Non-pigmented ciliary epithelial cell (primary cell): ENCODE data around the gene RPH3AL.

Experiments used
- DNase-seq: peaks from one replicate; pipeline ENCODE4 v3.0.0-alpha.2; 2010; ENCODE audit warnings: low read depth

RPH3AL gene

GRCh38 chr17:300881-301280 lies 51.7 kb downstream of the RPH3AL start:
- DNase-seq = no peak

GRCh38 chr17:299546-299945 lies 53.1 kb downstream of the RPH3AL start:
- DNase-seq = no peak

GRCh38 chr17:298791-299450 lies 53.7 kb downstream of the RPH3AL start:
- DNase-seq = no peak

DNA sequence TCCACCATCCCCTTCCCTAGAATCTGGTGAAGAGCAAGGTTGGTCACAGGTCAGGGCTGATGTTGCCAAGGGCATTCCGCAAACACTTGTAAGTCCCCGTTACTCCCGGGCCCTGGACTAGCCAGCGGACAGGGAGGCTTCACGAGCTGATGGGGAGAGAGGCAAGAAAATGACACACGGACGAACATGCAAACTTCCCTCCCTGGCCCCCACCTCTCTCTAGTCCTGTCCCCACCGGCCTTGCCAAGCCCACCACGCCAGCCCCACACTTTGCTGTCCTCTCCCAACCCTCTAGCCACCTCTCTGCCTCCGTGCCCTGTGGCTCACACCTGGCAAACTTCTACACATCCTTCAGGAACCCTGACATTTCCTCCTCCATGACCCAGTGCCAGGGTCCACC lies 54.8 kb downstream of the RPH3AL start:
- no peak for DNase-seq

DNA sequence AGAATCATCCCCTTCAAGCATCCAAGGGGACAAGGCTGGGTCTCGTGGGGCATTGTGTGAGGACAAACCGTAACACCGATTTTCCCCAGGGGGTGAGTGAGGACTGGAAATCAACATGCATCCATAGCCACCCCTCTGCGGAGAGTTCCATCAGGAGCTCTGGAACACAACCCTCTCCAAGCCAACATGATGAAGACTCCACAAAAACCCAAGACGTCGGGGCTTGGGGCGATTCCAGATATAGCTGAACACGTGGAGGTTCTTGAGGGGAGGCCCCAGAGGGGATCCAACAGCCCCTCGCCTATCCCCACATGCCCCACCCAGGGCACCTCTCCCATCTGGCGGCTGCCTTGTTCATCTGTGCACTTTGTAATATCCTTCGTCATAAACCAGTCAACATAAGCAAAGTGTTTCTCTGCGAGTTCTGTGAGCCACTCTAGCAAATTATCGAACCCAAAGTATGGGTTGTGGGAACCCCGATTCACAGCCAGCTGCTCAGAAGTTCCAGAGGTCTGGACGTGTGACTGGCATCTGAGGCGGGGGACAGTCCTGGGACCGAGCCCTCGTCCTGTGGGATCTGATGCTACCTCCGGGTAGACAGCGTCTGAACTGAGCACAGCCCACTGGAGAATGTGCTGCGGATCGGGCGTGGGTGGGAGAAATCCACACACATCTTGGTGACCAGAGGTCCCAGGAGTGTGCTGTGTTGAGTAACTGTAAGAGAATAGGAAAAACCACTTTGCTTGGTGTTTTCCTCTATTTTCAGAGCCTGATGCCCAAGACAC lies 55.5 kb downstream of the RPH3AL start:
- no peak for DNase-seq

GRCh38 chr17:296379-296778 lies 56.2 kb downstream of the RPH3AL start:
- no peak for DNase-seq

- DNase-seq = no peak
Observed at GRCh38 chr17:292531-293382, 59.9 kb downstream of the RPH3AL start.

GRCh38 chr17:292016-292415 lies 60.6 kb downstream of the RPH3AL start:
- no peak for DNase-seq

DNA sequence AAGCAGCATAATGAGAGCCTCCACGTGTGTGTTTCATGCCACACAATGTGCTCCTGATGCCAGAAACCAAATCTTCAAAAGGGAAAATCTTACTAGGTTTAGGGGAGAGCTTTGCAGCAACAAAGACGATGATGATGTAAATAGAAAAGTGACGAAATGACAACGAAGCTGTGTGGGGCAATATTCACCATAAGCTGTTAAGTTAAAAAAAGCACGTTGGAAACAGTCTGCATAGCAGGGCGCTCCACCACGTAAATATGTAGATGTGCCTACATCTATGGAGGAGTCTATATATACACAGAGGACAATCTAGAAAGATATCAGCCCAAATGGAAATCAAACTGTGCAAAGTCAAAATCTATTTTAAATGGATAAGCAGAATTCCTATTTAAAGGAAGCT lies 61.0 kb downstream of the RPH3AL start:
- DNase-seq = no peak

DNA sequence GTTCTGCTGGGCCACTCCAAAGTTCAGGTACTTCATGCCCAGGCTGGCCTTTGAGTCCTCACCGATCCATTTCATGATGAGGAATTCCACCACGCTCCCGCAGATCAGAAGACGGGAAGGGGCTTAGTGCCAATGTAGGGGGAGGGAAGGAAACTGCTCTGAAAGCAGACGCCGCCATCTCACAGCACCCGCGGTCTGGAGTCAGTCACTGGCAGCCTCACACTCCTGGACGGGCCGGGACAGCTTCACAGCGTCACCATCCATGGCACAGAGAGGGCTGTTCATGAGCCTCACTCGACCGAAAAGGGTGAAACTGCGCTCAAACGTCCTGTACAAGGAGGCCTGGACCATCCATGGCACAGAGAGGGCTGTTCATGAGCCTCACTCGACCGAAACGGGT lies 62.0 kb downstream of the RPH3AL start:
- DNase-seq = no peak

- DNase-seq = no peak
Observed at GRCh38 chr17:290121-290521, 62.5 kb downstream of the RPH3AL start.

DNA sequence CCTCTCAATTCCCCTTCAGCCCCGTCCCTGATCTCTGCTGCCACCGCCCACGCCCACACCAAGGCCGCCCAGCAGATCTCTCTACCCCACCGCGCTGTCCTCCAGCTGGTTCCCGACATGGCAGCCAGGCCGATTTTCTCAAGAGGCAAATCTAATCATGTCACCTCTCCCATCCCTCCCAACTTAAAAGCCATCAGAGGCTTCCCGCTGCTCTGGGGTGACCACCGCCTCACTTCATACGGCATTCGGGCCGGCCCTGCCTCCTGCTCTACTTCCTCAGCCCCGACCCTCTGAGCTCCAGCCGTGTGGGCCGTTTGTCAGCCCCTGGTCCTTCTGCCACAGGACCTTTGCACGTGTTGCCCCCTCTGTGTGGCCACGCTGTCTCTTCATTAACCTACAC lies 63.2 kb downstream of the RPH3AL start:
- no peak for DNase-seq

DNA sequence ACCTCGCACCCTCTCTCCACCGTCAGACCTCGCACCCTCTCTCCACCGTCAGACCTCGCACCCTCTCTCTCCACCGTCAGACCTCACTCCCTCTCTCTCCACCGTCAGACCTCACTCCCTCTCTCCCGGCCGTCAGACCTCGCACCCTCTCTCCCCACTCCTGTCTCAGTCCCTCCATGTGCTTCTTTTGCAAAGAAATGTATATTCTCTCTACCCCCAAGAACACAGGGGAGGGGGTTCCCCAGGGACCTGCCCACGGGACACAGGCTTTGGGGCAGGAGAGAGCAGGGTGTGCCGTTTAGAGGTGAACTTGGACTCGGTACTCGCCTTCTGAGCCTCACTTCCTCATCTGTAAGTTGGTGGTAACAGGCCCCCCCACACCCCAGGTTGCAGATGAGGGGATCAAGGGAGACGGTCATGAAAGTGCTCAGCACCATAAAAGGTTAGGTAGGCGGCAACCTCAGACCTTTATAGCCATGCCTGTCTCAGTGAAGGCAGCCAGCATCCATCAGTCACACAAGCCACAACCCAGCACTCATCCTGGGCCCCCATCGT lies 63.7 kb downstream of the RPH3AL start:
- no peak for DNase-seq

GRCh38 chr17:286571-286970 lies 66.0 kb downstream of the RPH3AL start:
- DNase-seq = no peak

- no peak for DNase-seq
Observed at GRCh38 chr17:285751-286422, 66.7 kb downstream of the RPH3AL start.

- no peak for DNase-seq
Observed at GRCh38 chr17:284676-285355, 67.8 kb downstream of the RPH3AL start.

DNA sequence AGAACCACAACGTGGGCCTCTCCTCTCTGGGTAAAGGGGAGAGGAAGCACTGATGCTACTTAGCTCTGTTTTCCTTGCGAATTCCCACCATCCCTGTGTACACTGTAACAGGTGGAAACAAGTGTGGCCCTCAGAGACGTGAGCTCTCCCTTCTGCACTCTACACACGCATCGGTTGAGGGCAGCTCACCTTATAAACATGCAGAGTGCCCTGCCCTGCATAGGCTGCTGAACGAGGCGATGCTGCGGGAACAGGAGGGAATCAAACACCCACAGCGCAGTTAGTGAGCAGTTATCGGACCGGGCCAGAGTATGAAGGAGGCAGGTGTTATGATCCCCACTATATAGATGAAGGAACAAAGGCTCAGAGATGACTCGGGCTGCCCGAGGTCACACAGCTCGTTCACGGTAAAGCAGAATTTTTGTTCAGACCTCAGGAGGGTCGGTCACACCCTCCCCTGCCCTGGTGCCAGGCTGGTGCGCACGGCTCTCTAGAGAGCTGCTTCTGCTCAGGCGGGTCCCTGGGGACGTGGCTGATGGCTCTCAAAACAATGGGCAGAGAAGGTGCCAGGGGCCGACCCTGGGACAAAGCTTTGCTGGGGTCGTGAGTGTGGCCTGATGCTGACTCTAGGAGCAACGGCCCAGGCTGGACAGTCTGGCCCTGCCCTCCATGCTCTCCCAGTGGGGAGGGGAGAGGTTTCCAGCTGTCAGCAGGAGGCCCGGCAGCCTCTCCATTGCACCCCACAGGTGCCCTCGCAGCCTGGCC lies 68.5 kb downstream of the RPH3AL start:
- no peak for DNase-seq

DNA sequence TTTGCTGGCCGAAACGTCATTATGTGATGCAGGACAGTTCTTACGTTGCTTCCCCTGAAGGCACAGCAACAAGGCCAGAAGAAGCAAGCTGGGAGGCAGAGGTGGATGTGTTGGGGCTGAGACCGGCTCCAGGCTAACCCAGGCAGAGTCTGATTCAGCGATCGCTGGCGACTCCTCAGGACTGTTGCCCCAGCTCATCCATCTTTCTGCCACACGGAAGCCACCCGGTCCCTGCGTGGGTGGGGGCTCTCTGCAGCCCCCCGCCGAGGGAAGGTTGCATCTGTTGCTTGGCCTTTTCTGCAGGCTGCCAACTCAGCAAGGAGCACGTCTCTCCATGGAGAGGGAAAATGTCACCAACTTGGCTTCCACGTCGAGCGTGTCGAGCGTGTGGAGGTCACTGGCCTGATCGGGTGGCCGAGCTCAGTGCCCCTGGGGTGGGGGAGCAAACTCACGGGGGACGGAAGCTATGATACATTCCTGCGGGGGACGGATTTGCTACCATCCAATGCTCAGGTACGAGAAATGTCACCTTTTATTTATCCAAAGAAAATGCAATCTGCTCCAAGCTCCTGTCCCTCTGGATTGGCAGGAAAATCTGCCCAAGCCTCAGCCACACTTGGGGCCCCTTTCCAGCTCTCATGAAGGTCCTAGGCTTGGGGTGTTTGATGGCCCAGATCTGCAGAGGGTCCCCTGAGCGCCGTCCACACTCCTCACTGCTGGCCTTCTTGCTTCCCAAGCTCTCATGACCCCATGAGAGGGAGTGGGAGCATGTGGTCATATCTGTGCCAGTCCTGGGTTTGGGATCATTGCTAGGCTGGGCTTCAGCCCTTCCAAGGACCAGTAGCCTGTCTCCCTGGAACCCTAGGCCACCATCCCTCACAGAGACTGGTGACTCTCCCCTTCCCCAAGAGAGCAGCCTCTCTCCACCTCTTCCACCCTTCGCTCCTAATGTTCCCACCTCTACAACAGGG lies 69.4 kb downstream of the RPH3AL start:
- no peak for DNase-seq
